Epithelial cell of esophagus (primary cell): Measurements from ENCODE around the gene GAB1.

Experiments
- DNase-seq: peaks from one replicate; pipeline ENCODE4 v3.0.0; 2010; ENCODE audit warnings: low read depth
- H3K4me3 ChIP-seq: 2 replicates; pipeline ENCODE4 v1.5.1; 2011; ENCODE audit warnings: mild to moderate bottlenecking, low read length, control low read depth
- CTCF ChIP-seq: IDR thresholded peaks from 2 replicates; pipeline ENCODE4 v1.5.1; 2011; ENCODE audit warnings: low read depth, mild to moderate bottlenecking, low read length, control low read depth, inconsistent platforms; ENCODE audit not compliant: insufficient read depth; ENCODE audit errors: missing control alignments

Gene GAB1

DNA sequence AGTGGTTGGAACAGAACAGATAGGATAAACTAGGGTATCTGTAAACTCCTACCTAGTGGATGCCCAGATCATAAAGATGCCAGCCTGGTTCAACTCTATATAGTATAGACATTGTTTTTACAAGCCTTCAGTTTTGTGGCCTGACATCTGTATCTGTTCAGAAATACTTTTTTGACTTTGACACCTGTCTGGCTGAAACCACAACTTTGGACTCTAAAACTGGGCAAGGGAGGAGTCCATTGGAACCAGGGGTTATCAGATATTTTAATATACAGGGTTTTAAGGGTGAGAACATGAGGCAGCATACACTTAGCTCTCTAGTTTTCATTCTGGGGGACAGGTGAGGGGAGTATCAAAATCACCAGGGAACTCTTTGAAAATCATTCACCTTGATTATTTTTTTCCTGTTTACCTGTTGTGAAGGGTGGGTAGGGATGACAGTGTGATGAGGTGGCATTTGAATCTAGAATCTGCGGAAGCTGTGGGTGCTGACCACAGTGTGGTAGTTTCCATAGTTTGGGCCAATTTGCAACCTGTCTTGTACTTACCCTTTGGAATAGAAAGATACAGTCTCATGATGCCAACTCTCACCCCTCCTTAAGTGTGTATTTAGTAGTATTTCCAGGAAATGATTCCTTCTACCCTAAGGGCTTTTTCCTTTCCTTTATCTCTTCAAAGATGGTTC, 20.6 kb downstream of the GAB1 start:
- peak; percentile 74 for DNase-seq
- no peak for TF ChIP-seq CTCF
- H3K4me3 ChIP-seq: no peak overlapping the region

- no peak for DNase-seq
- no peak for TF ChIP-seq CTCF
- no peak overlapping the region for H3K4me3 ChIP-seq
Measured at GRCh38 chr4:143358419-143358818, 21.7 kb downstream of the GAB1 start.

- no peak overlapping the region for H3K4me3 ChIP-seq
- peak; percentile 93 for DNase-seq
- TF ChIP-seq CTCF: no peak
Measured at GRCh38 chr4:143358923-143359643, 22.4 kb downstream of the GAB1 start.

DNA sequence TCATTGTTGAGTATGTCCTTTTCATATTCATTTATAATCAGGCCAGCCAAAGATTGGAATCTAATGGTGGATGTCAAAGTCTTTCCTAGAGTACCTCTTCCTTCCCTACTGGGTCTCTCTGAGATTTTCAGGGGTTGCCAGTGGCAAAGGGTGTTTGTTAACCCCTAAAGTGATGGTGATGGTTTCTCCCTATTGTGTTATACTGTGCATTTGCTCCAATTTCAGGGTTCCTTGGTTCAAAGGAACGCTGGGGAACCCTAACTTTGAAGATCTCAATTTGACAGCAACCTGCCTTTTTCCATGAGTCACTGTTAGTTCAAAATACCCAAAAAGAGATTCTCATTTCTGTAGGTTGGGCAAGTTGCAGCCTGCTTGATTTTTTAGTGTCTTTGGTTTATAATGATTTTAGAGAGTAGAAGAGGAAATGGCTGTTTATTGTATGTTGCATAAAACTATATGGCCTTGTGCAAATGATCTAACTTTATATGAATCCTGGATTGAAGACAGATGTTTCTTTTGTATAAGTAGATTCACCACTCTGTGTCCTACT, 23.0 kb downstream of the GAB1 start:
- H3K4me3 ChIP-seq: no peak overlapping the region
- TF ChIP-seq CTCF: no peak
- peak; percentile 78 for DNase-seq

GRCh38 chr4:143360838-143361625, 24.4 kb downstream of the GAB1 start:
- H3K4me3 ChIP-seq: no peak overlapping the region
- TF ChIP-seq CTCF: no peak
- DNase-seq: no peak

GRCh38 chr4:143362349-143363046, 25.8 kb downstream of the GAB1 start:
- no peak for DNase-seq
- no peak overlapping the region for H3K4me3 ChIP-seq
- no peak for TF ChIP-seq CTCF
